Erythroblast (primary cell): ENCODE measurements around the gene ZFC3H1.
"Not testable (repeated sequence)": the region's sequence is repeated elsewhere in the genome, so short reads cannot be mapped to it uniquely, and the experiment has no call there.

Experiments
- DNase-seq, 2 experiments: peaks; one replicate each; lab custom pipeline; 2025; lab: John Stamatoyannopoulos, UW
- GATA1 ChIP-seq: IDR thresholded peaks from 2 replicates; pipeline ENCODE4 v1.6.1; 2011; ENCODE audit warnings: low read depth, mild to moderate bottlenecking, control low read depth, low read length, moderate library complexity
- POLR2A ChIP-seq: IDR thresholded peaks from 2 replicates; pipeline ENCODE4 v1.6.1; 2011; ENCODE audit warnings: mild to moderate bottlenecking, low read length

Gene ZFC3H1

GRCh38 chr12:71691504-71692129, 28.0 kb upstream of the ZFC3H1 start:
- DNase-seq, result peak in 1 of 2 experiments; percentile 31
- no peak for TF ChIP-seq POLR2A
- TF ChIP-seq GATA1, result no peak

GRCh38 chr12:71688961-71689570, 25.4 kb upstream of the ZFC3H1 start:
- TF ChIP-seq POLR2A, result no peak
- no peak for TF ChIP-seq GATA1
- DNase-seq, result no peak

- not testable (repeated sequence) for DNase-seq
Observed at GRCh38 chr12:71687172-71687571, 23.5 kb upstream of the ZFC3H1 start.

- no peak for DNase-seq
- TF ChIP-seq GATA1 (no peak), POLR2A (no peak)
Observed at GRCh38 chr12:71686658-71687025, 23.0 kb upstream of the ZFC3H1 start.

GRCh38 chr12:71685914-71686657, 22.4 kb upstream of the ZFC3H1 start, which contains the start of gene TMEM19:
TMEM19 (plus strand) TSS chr12:71686082; CDS start chr12:71686681, 599 bp downstream.
- peak; percentile 92 to 94 for DNase-seq
- peak; percentile 90 for TF ChIP-seq POLR2A
- TF ChIP-seq GATA1, result no peak

- no peak for TF ChIP-seq GATA1
- TF ChIP-seq POLR2A, result no peak
- DNase-seq, result no peak
Observed at GRCh38 chr12:71685312-71685906, 21.8 kb upstream of the ZFC3H1 start.

DNA sequence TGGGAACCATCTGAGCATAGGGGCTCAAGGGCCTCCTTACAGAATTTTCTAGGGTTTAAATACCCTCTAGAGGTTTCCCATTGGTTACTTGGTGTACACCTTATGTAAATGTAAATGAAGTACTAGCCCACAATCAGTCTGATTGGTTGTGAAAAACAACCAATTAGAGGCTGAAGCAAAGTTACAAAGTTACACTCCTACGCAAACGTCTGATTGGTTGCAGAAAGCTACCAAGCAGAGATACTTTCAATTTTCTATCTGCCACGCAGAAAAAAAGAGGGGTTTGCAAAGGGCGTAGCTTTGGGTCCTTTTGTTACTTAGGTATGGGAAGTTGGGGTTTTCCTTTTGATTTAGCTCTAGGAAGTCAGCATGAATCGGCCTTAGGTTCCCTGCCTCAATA, 20.4 kb upstream of the ZFC3H1 start:
- DNase-seq, result no peak
- no peak for TF ChIP-seq POLR2A
- no peak for TF ChIP-seq GATA1

DNA sequence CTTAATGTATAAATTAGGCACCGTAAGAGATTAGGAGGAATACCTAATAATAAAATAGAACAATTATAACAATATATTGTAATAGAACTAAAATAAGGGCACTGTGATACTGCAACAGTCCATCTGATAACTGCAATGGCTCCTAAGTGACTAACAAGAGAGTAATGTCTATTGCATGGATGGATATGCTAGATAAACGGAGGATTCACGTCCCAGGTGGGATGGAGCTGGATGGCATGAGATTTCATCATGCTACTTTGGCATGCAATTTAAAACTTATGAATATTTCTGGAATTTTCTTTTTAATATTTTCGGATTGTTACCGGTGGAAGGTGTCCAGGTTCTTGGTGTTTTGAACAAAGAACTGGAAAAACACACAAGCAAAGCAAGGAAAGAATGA, 20.0 kb upstream of the ZFC3H1 start:
- DNase-seq, result peak in 1 of 2 experiments; percentile 6
- TF ChIP-seq GATA1, result no peak
- TF ChIP-seq POLR2A, result no peak

GRCh38 chr12:71682466-71682865, 18.8 kb upstream of the ZFC3H1 start:
- DNase-seq, result no peak
- no peak for TF ChIP-seq GATA1
- no peak for TF ChIP-seq POLR2A

- no peak for TF ChIP-seq POLR2A
- peak; percentile 5 for TF ChIP-seq GATA1
- peak; percentile 46 to 84 for DNase-seq
Observed at GRCh38 chr12:71671816-71672215, 8.2 kb upstream of the ZFC3H1 start.

GRCh38 chr12:71671311-71671710, 7.7 kb upstream of the ZFC3H1 start:
- TF ChIP-seq GATA1 (no peak), POLR2A (no peak)
- DNase-seq, result peak in 1 of 2 experiments; percentile 27

GRCh38 chr12:71666259-71666658, 2.6 kb upstream of the ZFC3H1 start:
- TF ChIP-seq GATA1 (no peak), POLR2A (no peak)
- DNase-seq, result no peak

GRCh38 chr12:71665090-71665463, 1.4 kb upstream of the ZFC3H1 start:
- peak in 1 of 2 experiments; percentile 25 for DNase-seq
- no peak for TF ChIP-seq POLR2A
- TF ChIP-seq GATA1, result no peak

DNA sequence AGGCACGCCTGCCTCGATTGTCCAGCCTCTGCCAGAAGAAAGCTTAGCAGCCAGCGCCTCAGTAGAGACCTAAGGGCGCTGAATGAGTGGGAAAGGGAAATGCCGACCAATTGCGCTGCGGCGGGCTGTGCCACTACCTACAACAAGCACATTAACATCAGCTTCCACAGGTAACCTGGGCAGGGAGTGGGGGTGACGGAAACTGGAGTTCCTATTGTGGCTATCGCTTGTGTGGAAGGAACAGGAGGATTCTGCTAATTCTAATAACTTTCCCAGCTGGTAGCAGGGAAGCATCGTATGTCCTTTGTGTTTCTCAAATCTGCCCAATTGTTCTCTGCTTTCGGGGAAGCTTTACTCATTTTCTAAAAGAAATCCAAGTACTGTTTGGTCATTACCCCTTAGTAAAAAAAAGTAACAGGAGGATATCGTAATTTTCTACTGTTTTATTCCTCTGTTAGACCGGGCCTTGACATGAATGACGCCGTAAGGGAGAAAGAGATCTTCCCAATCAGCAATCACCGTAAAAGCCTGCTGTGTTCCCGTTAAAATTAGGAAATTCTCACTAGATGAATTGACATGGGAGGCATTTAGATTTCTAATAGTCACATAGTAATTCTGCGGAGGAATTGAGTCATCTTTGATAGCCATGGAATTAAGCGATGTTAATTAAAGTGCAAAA, 902 bp upstream of the ZFC3H1 start:
- no peak for TF ChIP-seq POLR2A
- TF ChIP-seq GATA1, result no peak
- DNase-seq, result peak; percentile 43 to 59
